GM18507 (cell line): ENCODE data around the gene PRCP.

Source experiments
- DNase-seq: peaks from one replicate; pipeline ENCODE4 v3.0.0; 2011; ENCODE audit warnings: low read depth; ENCODE audit not compliant: insufficient read length; ENCODE audit errors: extremely low spot score
- FAIRE-seq: peaks from 2 replicates; lab custom pipeline; 2011; peaks lifted over from hg19 to GRCh38; lab: Jason Lieb, UNC

Gene PRCP

DNA sequence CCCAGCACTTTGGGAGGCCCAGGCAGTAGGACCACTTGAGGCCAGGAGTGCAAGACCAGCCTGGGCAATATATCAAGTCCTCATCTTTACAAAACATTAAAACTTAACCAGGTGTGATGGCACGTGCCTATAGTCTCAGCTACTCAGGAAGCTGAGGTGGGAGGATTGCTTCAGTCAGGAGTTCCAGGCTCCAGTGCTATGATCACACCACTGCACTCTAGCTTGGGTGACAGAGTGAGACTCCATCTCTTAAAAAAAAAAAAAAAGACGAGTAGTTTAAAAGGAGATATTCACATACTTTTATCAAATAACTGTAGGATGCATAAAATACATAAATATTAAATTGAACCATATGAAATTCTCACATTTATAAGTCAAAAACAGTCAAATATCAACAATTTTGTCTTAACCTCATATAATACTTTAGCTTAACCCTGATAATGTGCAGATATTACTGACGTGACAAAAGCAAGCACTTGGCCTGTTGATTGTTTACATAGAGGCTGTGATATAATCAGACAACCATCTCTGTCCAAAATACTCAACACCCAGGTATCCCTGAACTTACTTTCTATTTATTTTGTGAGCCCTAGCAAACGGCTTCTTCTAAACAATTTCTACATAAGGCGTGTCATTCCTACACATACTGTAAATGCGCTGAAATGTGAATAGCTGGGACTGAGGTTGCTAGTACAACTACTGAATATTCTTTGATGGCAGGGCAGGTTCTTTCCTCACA, 57.0 kb downstream of the PRCP start:
- no peak for DNase-seq
- FAIRE-seq: no peak

- FAIRE-seq: no peak
These were observed 58.2 kb downstream of the PRCP start for GRCh38 chr11:82842019-82842418.

GRCh38 chr11:82837650-82838049, 62.6 kb downstream of the PRCP start:
- DNase-seq: no peak
- no peak for FAIRE-seq

More at GRCh38 chr11:82842019-82842418, 58.2 kb downstream of the PRCP start:
- DNase-seq: no peak

- no peak for FAIRE-seq
- DNase-seq: no peak
These were observed 67.2 kb downstream of the PRCP start for GRCh38 chr11:82832983-82833382.

GRCh38 chr11:82831364-82831763, 68.9 kb downstream of the PRCP start:
- FAIRE-seq: no peak
- no peak for DNase-seq

DNA sequence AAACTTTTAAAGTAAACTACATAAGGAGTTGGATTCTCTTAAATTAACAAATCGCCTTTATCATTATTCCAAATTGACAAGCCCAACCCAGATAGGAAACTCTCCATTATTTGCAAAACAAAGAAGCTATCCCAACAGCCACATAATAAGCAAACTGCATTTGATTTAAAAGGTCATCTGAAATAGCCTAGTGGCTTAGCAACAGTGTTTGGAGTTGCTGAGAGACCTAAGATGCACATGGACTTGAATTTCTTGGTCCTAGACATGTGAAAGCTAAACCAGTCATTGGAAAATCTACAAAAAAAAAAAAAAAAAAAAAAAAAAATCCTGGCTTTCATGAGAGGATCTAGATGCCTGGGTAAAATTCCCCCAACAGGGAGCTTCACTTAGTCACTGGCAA, 69.5 kb downstream of the PRCP start:
- DNase-seq (no peak), FAIRE-seq (no peak)

DNA sequence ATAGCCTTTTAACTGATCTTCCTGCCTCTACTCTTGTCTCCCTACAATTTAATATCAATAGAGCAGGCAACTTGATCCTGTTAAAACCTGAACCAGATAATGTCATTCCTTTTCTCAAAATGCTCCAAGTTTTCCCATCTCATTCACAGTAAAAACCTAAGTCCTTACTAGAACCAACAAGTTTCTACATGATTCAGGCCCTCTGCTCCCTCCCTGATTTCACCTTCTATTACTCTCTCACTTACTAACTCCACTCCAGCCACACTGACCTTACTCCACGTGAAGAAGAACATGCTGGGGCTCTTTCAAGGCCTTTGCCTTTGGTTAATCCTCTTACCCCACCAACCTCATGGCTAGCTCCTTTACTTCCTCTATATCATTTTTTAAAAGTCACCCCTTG, 71.1 kb downstream of the PRCP start:
- no peak for FAIRE-seq
- no peak for DNase-seq

- DNase-seq: no peak
- FAIRE-seq: no peak
These were observed 71.8 kb downstream of the PRCP start for GRCh38 chr11:82828472-82828871.

DNA sequence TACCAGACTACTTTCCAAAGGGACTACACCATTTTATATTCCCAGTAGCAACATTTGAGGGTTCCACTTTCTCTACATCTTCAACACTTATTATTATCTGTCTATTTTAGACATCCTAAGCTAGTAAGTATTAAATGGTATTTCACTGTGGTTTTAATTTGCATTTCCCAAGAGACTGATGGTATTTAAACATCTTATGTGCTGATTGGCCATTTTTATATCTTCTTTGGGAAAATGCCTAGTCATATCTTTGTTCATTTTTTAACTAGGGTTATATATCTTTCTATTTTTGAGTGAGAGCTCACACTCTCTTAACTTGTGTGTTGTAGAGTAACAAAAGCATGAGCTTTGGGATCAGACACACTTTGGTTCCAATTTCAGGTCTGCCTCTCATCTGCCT, 73.7 kb downstream of the PRCP start:
- FAIRE-seq (no peak), DNase-seq (no peak)

GRCh38 chr11:82823647-82824619, 76.3 kb downstream of the PRCP start:
- FAIRE-seq (no peak), DNase-seq (no peak)

GRCh38 chr11:82818409-82819043, 81.7 kb downstream of the PRCP start:
- DNase-seq: no peak
- no peak for FAIRE-seq

GRCh38 chr11:82815406-82815805, 84.8 kb downstream of the PRCP start:
- FAIRE-seq (no peak), DNase-seq (no peak)

- DNase-seq (no peak), FAIRE-seq (no peak)
These were observed 85.9 kb downstream of the PRCP start for GRCh38 chr11:82814379-82814778.

DNA sequence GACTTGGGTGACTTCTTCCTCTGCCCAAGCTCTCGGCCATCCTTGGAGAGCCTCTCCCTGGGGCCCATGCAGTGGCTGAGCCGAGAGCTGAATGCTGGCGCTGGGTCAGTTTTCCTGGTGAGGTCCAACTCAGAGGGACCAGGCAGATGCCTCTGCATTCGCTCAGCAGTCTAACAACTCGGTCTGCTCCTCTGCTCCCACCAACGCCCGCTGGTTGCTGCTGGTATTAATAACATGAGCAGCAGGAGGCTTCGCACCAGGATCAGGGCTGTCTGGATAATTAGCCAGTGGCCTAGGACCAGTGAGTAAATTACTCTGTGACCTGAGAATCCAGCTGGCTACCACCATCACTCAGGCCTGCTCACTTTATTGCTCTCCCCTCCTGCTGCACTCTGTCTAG, 88.9 kb downstream of the PRCP start:
- DNase-seq: no peak
- FAIRE-seq: no peak

DNA sequence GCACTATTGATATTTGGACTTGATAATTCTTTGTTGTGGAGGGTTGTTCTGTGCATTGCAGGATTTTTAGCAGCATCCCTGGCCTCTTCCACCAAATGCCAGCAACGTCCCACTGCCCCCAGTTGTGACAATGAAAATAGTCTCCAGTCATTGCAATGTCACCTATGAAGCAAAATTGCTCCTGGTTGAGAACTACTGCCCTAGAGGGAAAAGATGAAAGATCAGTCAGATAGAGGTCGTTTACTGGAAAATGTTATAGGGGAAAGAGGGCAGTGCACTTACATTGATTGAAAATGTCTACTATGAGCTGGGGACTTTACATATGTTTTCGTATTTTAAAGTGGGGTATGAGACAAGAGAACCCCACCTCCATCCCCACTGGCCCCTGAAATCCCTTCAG, 89.5 kb downstream of the PRCP start:
- no peak for FAIRE-seq
- no peak for DNase-seq

DNA sequence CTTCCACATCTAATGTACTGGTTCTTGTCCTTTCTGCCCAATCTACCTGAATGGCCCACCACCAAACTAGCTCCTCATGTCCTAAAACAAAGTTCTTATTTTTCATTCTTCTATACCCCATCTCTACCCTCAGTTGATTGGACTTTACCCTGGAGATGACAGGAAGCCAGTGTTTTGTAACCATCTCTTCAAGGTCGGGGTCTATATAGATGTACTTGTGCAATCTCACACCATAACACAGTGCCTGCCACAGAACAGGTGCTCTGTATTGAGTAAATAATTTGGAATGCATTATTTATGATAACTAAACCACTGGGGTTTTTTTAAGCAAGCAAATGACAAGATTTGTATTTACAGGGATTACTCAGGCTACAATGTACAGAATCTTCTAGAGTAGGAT, 89.9 kb downstream of the PRCP start:
- DNase-seq: no peak
- no peak for FAIRE-seq

DNA sequence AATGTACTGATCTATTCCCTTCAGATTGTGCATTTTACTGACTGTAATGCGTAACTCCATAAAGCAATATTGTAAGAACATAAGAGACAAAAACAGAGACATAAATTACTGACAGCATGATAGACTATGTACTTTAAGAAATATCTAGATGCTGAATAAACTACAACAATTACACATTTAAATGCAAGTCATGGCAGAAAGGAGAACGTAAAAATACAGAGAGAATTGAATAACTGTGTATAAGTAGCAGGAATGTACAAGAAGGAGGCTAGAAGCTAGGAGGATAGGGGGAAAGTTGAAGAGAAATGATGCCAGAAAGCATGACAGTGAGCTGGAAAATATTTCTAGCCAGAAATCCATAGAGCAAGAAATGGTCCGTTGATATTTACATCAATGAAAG, 92.6 kb downstream of the PRCP start:
- FAIRE-seq: no peak

GRCh38 chr11:82802710-82803109, 97.5 kb downstream of the PRCP start:
- FAIRE-seq (no peak), DNase-seq (no peak)

More for the DNA sequence above, 92.6 kb downstream of the PRCP start:
- no peak for DNase-seq

GRCh38 chr11:82796998-82797961, 103.0 kb downstream of the PRCP start:
- DNase-seq (no peak), FAIRE-seq (no peak)
